NCI-H2107 (cell line): Measurements from ENCODE around the gene GAS5.
"Not testable (repeated sequence)": the region's sequence is repeated elsewhere in the genome, so short reads cannot be mapped to it uniquely, and the experiment has no call there.

Source experiments
- DNase-seq: peaks from one replicate; lab custom pipeline; 2025; lab: John Stamatoyannopoulos, UW

Gene GAS5

GRCh38 chr1:173869021-173869359 is 1.2 kb upstream of the GAS5 start:
- DNase-seq: no peak

GRCh38 chr1:173868266-173869020 is 654 bp upstream of the GAS5 start, which contains the start of gene ZBTB37:
Gene ZBTB37, plus strand, starts transcription at chr1:173868380. Its CDS starts 1,846 bp downstream, at chr1:173870226.
- peak; percentile 82 for DNase-seq

- no peak for DNase-seq
These were observed 542 bp downstream of the GAS5 start for GRCh38 chr1:173867141-173867752.

GRCh38 chr1:173866413-173867115 is 1.2 kb downstream of the GAS5 start:
- no peak for DNase-seq

- DNase-seq: no peak
These were observed 2.2 kb downstream of the GAS5 start for GRCh38 chr1:173865468-173866164.

- DNase-seq: no peak
These were observed 3.5 kb downstream of the GAS5 start for GRCh38 chr1:173864179-173864867.

GRCh38 chr1:173863224-173864161 is 4.3 kb downstream of the GAS5 start:
- no peak for DNase-seq

GRCh38 chr1:173862769-173863223 is 5.0 kb downstream of the GAS5 start:
- DNase-seq: no peak

- not testable (repeated sequence) for DNase-seq
These were observed 5.5 kb downstream of the GAS5 start for GRCh38 chr1:173862146-173862768.

GRCh38 chr1:173861731-173862145 is 6.1 kb downstream of the GAS5 start:
- no peak for DNase-seq

GRCh38 chr1:173860065-173860464 is 7.7 kb downstream of the GAS5 start:
- no peak for DNase-seq

- not testable (repeated sequence) for DNase-seq
These were observed 8.2 kb downstream of the GAS5 start for GRCh38 chr1:173859547-173859946.

GRCh38 chr1:173857363-173857917 is 10.3 kb downstream of the GAS5 start:
- DNase-seq: no peak

- DNase-seq: no peak
These were observed 10.9 kb downstream of the GAS5 start for GRCh38 chr1:173856903-173857302.

GRCh38 chr1:173856014-173856413 is 11.8 kb downstream of the GAS5 start:
- DNase-seq: no peak

- no peak for DNase-seq
These were observed 14.7 kb downstream of the GAS5 start for GRCh38 chr1:173853074-173853473.

GRCh38 chr1:173852105-173852504 is 15.7 kb downstream of the GAS5 start:
- DNase-seq: no peak

GRCh38 chr1:173832748-173833147 is 35.0 kb downstream of the GAS5 start:
- no peak for DNase-seq

GRCh38 chr1:173827611-173828010 is 40.2 kb downstream of the GAS5 start:
- DNase-seq: no peak
